SHP77 (cell line): ENCODE results near the gene TAB2.
"Not testable (repeated sequence)": the region's sequence is repeated elsewhere in the genome, so short reads cannot be mapped to it uniquely, and the experiment has no call there.

ENCODE experiments used
- DNase-seq, 2 experiments: peaks; one replicate each; lab custom pipeline; 2025; lab: John Stamatoyannopoulos, UW

The TAB2 gene

GRCh38 chr6:149460249-149460648 is 142.7 kb downstream of the TAB2 start:
- DNase-seq, result not testable (repeated sequence)
